IMR-90 (cell line): ENCODE results near the gene PCBD1. TPM values are rescaled to one million over a fixed set of nuclear protein-coding genes. Genes with fewer than 3 reads are reported as not detected.

Experiments used
- ATAC-seq: fragments of 200-7000 bp; cut with Tn5 transposase; 2 replicates; pipeline ENCODE4 v1.9.1; 2020; ENCODE audit warnings: low read depth, mild to moderate bottlenecking, moderate library complexity
- BruUV-seq: library from RNA; stranded (reverse); fragments of 400-500 nt; replicated peaks from 2 replicates; lab custom pipeline; 2021; lab: Mats Ljungman, UMichigan
- CTCF ChIA-PET: fragments of 300-600 bp; formaldehyde crosslinking; extraction: SDS; loops from one replicate; lab custom pipeline; 2021; ENCODE audit warnings: antibody characterized with exemption; lab: Yijun Ruan, JAX
- POLR2A ChIA-PET: fragments of 300-600 bp; sonication (Branson Sonifier 250); formaldehyde crosslinking; loops from one replicate; lab custom pipeline; 2022; ENCODE audit warnings: antibody characterized with exemption; ENCODE audit not compliant: unreplicated experiment; lab: Charles Lee
- DNase-seq: peaks from one replicate; pipeline ENCODE4 v3.0.0; 2013
- H2AFZ ChIP-seq: replicated peaks from 2 replicates; pipeline ENCODE3; 2013; ENCODE audit warnings: low read length, mild to moderate bottlenecking; ENCODE audit not compliant: poor library complexity
- H2AK5ac ChIP-seq: 2 replicates; pipeline ENCODE4 v1.6.1; 2013; ENCODE audit warnings: low read depth, low read length, inconsistent platforms
- H2AK9ac ChIP-seq: replicated peaks from 2 replicates; pipeline ENCODE3; 2013; ENCODE audit warnings: mild to moderate bottlenecking, low read depth, low read length, moderate library complexity; ENCODE audit not compliant: poor library complexity
- H2BK120ac ChIP-seq: 2 replicates; pipeline ENCODE4 v1.6.1; 2013; ENCODE audit warnings: low read depth, low read length, inconsistent platforms
- H2BK15ac ChIP-seq: 3 replicates; pipeline ENCODE4 v1.6.1; 2013; ENCODE audit warnings: low read depth, low read length, inconsistent platforms
- H2BK20ac ChIP-seq: 2 replicates; pipeline ENCODE4 v1.6.1; 2013; ENCODE audit warnings: low read depth, mild to moderate bottlenecking, inconsistent platforms, low read length, moderate library complexity
- H2BK5ac ChIP-seq: 2 replicates; pipeline ENCODE4 v1.6.1; 2013; ENCODE audit warnings: mild to moderate bottlenecking, low read depth, low read length, inconsistent platforms; ENCODE audit not compliant: poor library complexity, severe bottlenecking
- H3K14ac ChIP-seq: replicated peaks from 2 replicates; pipeline ENCODE4 v1.6.1; 2013; ENCODE audit warnings: low read depth, low read length, inconsistent platforms
- H3K18ac ChIP-seq: 2 replicates; pipeline ENCODE4 v1.6.1; 2013; ENCODE audit warnings: low read depth, low read length, control low read depth
- H3K23ac ChIP-seq: 2 replicates; pipeline ENCODE4 v1.6.1; 2013; ENCODE audit warnings: low read depth, low read length, inconsistent platforms
- H3K27ac ChIP-seq: 2 replicates; pipeline ENCODE4 v1.5.1; 2013; ENCODE audit warnings: mild to moderate bottlenecking, control low read depth, low read length; ENCODE audit not compliant: insufficient read depth
- H3K27me3 ChIP-seq: 2 replicates; pipeline ENCODE4 v1.6.1; 2013; ENCODE audit warnings: low read length; ENCODE audit not compliant: control insufficient read depth, insufficient read depth
- H3K36me3 ChIP-seq: 2 replicates; pipeline ENCODE4 v1.6.1; 2013; ENCODE audit warnings: low read length, mixed read lengths; ENCODE audit not compliant: control insufficient read depth, insufficient read depth
- H3K4ac ChIP-seq: 2 replicates; pipeline ENCODE4 v1.6.1; 2013; ENCODE audit warnings: low read depth, low read length, inconsistent platforms
- H3K4me1 ChIP-seq: 2 replicates; pipeline ENCODE4 v1.6.1; 2013; ENCODE audit warnings: low read length, mixed read lengths; ENCODE audit not compliant: control insufficient read depth, insufficient read depth
- H3K4me2 ChIP-seq: 2 replicates; pipeline ENCODE4 v1.6.1; 2013; ENCODE audit warnings: low read depth, mild to moderate bottlenecking, control low read depth, low read length, moderate library complexity
- H3K4me3 ChIP-seq: 2 replicates; pipeline ENCODE4 v1.5.1; 2013; ENCODE audit warnings: low read depth, mild to moderate bottlenecking, control low read depth, low read length, moderate library complexity; ENCODE audit not compliant: insufficient read depth
- H3K56ac ChIP-seq: 2 replicates; pipeline ENCODE4 v1.6.1; 2013; ENCODE audit warnings: low read length, inconsistent platforms; ENCODE audit not compliant: insufficient read depth; ENCODE audit errors: extremely low read depth
- H3K79me1 ChIP-seq, 2 experiments: 2 replicates each; pipeline ENCODE4 v1.6.1; 2013; ENCODE audit warnings: low read length in 2 of 2, inconsistent platforms in 1 of 2, low read depth in 1 of 2
- H3K9ac ChIP-seq: 2 replicates; pipeline ENCODE4 v1.6.1; 2013; ENCODE audit warnings: low read depth, low read length, control low read depth
- H3K9me1 ChIP-seq: 2 replicates; pipeline ENCODE4 v1.6.1; 2013; ENCODE audit warnings: low read length, inconsistent platforms; ENCODE audit not compliant: insufficient read depth
- H3K9me3 ChIP-seq: 2 replicates; pipeline ENCODE4 v1.6.1; 2013; ENCODE audit warnings: low read length; ENCODE audit not compliant: control insufficient read depth, insufficient read depth
- H4K20me1 ChIP-seq: 2 replicates; pipeline ENCODE4 v1.6.1; 2013; ENCODE audit warnings: low read length, inconsistent platforms; ENCODE audit not compliant: insufficient read depth
- H4K5ac ChIP-seq: 2 replicates; pipeline ENCODE4 v1.6.1; 2013; ENCODE audit warnings: mild to moderate bottlenecking, low read depth, low read length, control low read depth
- H4K8ac ChIP-seq, 2 experiments: 2 replicates each; pipeline ENCODE4 v1.6.1; 2013; ENCODE audit warnings: low read depth in 2 of 2, low read length in 2 of 2, control low read depth in 1 of 2, inconsistent platforms in 1 of 2
- H4K91ac ChIP-seq: 2 replicates; pipeline ENCODE4 v1.6.1; 2013; ENCODE audit warnings: low read depth, low read length, inconsistent platforms; ENCODE audit not compliant: insufficient read depth
- BHLHE40 ChIP-seq: fragments of 150-350 bp; IDR thresholded peaks from 2 replicates; pipeline ENCODE4 v1.6.1; 2016; ENCODE audit warnings: mild to moderate bottlenecking, low read depth, low read length
- FOS ChIP-seq: fragments of 150-350 bp; IDR thresholded peaks from 2 replicates; pipeline ENCODE4 v1.6.1; 2016; ENCODE audit warnings: low read depth, low read length
- MAFK ChIP-seq: IDR thresholded peaks from 2 replicates; pipeline ENCODE4 v1.6.1; 2012; ENCODE audit warnings: low read depth, low read length, improper control_type of control experiment
- POLR2A ChIP-seq: IDR thresholded peaks from 2 replicates; pipeline ENCODE4 v1.6.1; 2012; ENCODE audit warnings: mild to moderate bottlenecking, low read depth, low read length
- WGBS, 2 experiments: methylation state at CpG; one replicate each; pipeline versions ENCODE4 v1.1.5 to v1.1.7; 2013; ENCODE audit warnings: missing lambda C conversion rate in 2 of 2; ENCODE audit not compliant: insufficient read length in 1 of 2; ENCODE audit errors: extremely low coverage in 2 of 2; 5-methylcytosine and 5-hydroxymethylcytosine counted together
- dilution Hi-C: fragments of 300-500 bp; cut with HindIII; formaldehyde crosslinking; loops from one replicate; pipeline ENCODE4 v1.14.3; 2018; ENCODE audit warnings: low sequenced_read_pairs; ENCODE audit not compliant: unreplicated experiment
- in situ Hi-C: fragments of 300-500 bp; cut with MboI; formaldehyde crosslinking; loops from 3 replicates; pipeline ENCODE4 v1.14.3; 2019; ENCODE audit warnings: low sequenced_read_pairs, inconsistent platforms, mixed read lengths
- intact Hi-C: fragments of 100-400 bp; cut with micrococcal nuclease; formaldehyde crosslinking; loops from 2 replicates; pipeline ENCODE4 v1.10.0; 2022
- polyA plus RNA-seq, 3 experiments: library from polyadenylated mRNA; depleted of rRNA; stranded (reverse); fragments of >200 nt; gene quantifications; 2 replicates each; pipeline ENCODE4 v1.2.3, GENCODE V29; 2012; ENCODE audit warnings: low replicate concordance in 1 of 3
- total RNA-seq: library from RNA; depleted of rRNA; stranded (reverse); fragments of >200 nt; gene quantifications from 2 replicates; pipeline ENCODE4 v1.2.3, GENCODE V29; 2012
- TF ChIP-seq, protein P1 (sequence below): fragments of 150-350 bp; IDR thresholded peaks from 2 replicates; pipeline ENCODE4 v1.6.1; 2016; ENCODE audit warnings: low read depth, mild to moderate bottlenecking, low read length, moderate library complexity, borderline replicate concordance

Gene PCBD1
- total and polyA plus RNA-seq, 2 of the 4 experiments (the other 2 are of a cell fraction) = 15.8 to 31.6 TPM

DNA sequence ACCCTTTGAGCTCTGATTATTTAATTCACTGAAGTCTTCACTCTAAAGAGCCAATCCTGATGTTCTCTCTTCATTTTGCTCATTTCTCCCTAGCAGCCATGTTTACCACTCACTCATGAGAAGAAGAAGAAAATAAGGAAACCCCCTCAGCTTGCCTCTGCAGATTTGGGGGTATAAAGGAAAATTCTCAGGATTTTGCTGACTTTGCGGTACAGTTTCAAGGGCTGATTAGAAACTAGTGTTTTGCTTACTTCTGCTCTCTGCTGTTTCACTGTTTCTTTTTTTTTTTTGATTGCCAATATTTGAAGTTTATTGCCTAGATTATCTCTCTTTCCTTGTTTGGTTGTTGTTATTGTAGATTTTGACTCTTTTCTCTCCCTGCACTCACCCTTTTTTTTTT lies 23.4 kb downstream of the PCBD1 start:
- no peaks in the 10 kb centered on the region for H3K4me1 ChIP-seq
- no peak overlapping the region for H3K4me3 ChIP-seq
- H3K9ac ChIP-seq = no peak overlapping the region
- H3K79me1 ChIP-seq = no peaks in the 10 kb centered on the region
- H3K27ac ChIP-seq = no peak overlapping the region
- H2BK20ac ChIP-seq = no peak overlapping the region
- ATAC-seq = no peak
- H3K36me3 ChIP-seq = peaks cover 13% of the 10 kb centered on the region
- H2AK5ac ChIP-seq = no peak overlapping the region
- no peak overlapping the region for H3K56ac ChIP-seq
- H4K5ac ChIP-seq = no peak overlapping the region
- H3K23ac ChIP-seq = no peak overlapping the region
- no peak for DNase-seq
- no peak overlapping the region for H3K18ac ChIP-seq
- intact Hi-C loops = no loop called here
- no peaks in the 10 kb centered on the region for H3K27me3 ChIP-seq
- H2BK15ac ChIP-seq = no peak overlapping the region
- H4K91ac ChIP-seq = no peak overlapping the region
- dilution Hi-C loops = no loop called here
- H4K8ac ChIP-seq = no peak overlapping the region
- no peak overlapping the region for H2AK9ac ChIP-seq
- no peaks in the 10 kb centered on the region for H3K9me3 ChIP-seq
- H3K4ac ChIP-seq = no peak overlapping the region
- ChIA-PET POLR2A (no interaction called here), CTCF (interaction anchor here (1.6 kb wide), 1 partner anchor 11 kb away, joined by 6 read pairs; no protein-coding TSS in a partner anchor)
- H2AFZ ChIP-seq = no peak overlapping the region
- in situ Hi-C loops = no loop called here
- no peak overlapping the region for H3K4me2 ChIP-seq
- no TSS peak for BruUV-seq
- H2BK120ac ChIP-seq = no peak overlapping the region
- H3K14ac ChIP-seq = no peak overlapping the region
- no peak overlapping the region for H2BK5ac ChIP-seq
- TF ChIP-seq FOS (no peak), BHLHE40 (no peak), POLR2A (no peak), MAFK (peak; percentile 88)
- TF ChIP-seq, protein P1, sequence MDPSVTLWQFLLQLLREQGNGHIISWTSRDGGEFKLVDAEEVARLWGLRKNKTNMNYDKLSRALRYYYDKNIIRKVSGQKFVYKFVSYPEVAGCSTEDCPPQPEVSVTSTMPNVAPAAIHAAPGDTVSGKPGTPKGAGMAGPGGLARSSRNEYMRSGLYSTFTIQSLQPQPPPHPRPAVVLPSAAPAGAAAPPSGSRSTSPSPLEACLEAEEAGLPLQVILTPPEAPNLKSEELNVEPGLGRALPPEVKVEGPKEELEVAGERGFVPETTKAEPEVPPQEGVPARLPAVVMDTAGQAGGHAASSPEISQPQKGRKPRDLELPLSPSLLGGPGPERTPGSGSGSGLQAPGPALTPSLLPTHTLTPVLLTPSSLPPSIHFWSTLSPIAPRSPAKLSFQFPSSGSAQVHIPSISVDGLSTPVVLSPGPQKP = no peak
- WGBS, 2 experiments = no CpG with 5 or more reads among the region's 1 CpG
- H3K9me1 ChIP-seq = peaks cover 4% of the 10 kb centered on the region; the same call in 1 of the 2 replicates
- H4K20me1 ChIP-seq = no peaks in the 10 kb centered on the region
